Activated T-cell treated with anti-CD3 and anti-CD28 coated beads, Interleukin-2, amount 50 U/mL, for 72 hours (primary cell): ENCODE data around the gene TMEM38B. TPM values are rescaled to one million over a fixed set of nuclear protein-coding genes. Genes with fewer than 3 reads are reported as not detected.
A peak's percentile ranks its signal among the peaks of the same experiment; 100 is the strongest.
"Not testable (repeated sequence)": the region's sequence is repeated elsewhere in the genome, so short reads cannot be mapped to it uniquely, and the experiment has no call there.

Experiments used
- ATAC-seq, 2 donors: fragments of 150-1000 bp; cut with Tn5 transposase; replicated peaks in 1 of 2; 2 replicates each; pipeline ENCODE4 v1.10.0; 2021; ENCODE audit warnings: moderate library complexity in 2 of 2, mild to moderate bottlenecking in 1 of 2
- DNase-seq, 2 donors: peaks; one replicate each; pipeline ENCODE4 v3.0.0; 2021 to 2022; ENCODE audit warnings: mixed read lengths in 1 of 2
- H3K27ac Mint-ChIP-seq: one replicate; pipeline ENCODE4 v1.8.0; 2022; ENCODE audit warnings: mild to moderate bottlenecking, moderate library complexity, mixed read lengths
- H3K27me3 Mint-ChIP-seq: one replicate; pipeline ENCODE4 v1.8.0; 2022; ENCODE audit warnings: low read depth, mixed read lengths
- H3K36me3 Mint-ChIP-seq, 2 donors: one replicate each; pipeline ENCODE4 v1.8.0; 2022; ENCODE audit warnings: mixed read lengths in 2 of 2, mild to moderate bottlenecking in 1 of 2; ENCODE audit not compliant: insufficient read depth in 2 of 2
- H3K4me1 Mint-ChIP-seq: one replicate; pipeline ENCODE4 v1.8.0; 2022; ENCODE audit warnings: low read depth, mixed read lengths
- H3K4me3 Mint-ChIP-seq, 2 donors: one replicate each; pipeline ENCODE4 v1.8.0; 2022; ENCODE audit warnings: mild to moderate bottlenecking in 2 of 2, mixed read lengths in 2 of 2, moderate library complexity in 2 of 2
- H3K9me3 Mint-ChIP-seq, 2 donors: one replicate each; pipeline ENCODE4 v1.8.0; 2022; ENCODE audit warnings: mixed read lengths in 2 of 2
- total RNA-seq, 2 donors: library from RNA; stranded (reverse); gene quantifications; one replicate each; pipeline ENCODE4 v1.2.3, GENCODE V29; 2022

Gene TMEM38B
- total RNA-seq, 2 donors from 2014 or later, result 13.6 to 17.9 TPM

DNA sequence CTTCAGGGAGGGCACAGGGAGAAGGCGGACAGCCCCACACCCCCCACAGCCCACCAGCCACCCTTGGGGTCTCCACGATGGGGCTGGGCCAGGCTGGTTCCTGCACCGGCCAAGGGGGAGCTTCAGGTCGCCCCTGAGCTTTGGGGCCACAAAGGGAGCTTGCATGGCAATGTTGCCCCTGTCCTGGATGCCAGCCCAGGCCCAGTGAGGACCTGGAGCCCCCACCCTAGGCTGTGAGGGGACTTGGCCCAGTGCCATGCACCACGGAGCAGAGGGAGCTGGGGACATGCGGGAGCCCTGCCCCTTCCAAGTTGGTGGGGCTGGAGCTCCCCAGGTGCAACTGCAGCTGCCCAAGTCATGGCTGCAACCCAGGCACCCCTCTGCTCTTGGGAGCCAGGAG, 18.4 kb downstream of the TMEM38B start:
- ATAC-seq (no peak), DNase-seq (no peak)
- no peaks in the 10 kb centered on the region for H3K36me3 Mint-ChIP-seq
- H3K4me1 Mint-ChIP-seq, result no peaks in the 10 kb centered on the region
- H3K27ac Mint-ChIP-seq, result no peak overlapping the region
- H3K9me3 Mint-ChIP-seq, result no peaks in the 10 kb centered on the region
- no peaks in the 10 kb centered on the region for H3K27me3 Mint-ChIP-seq
- H3K4me3 Mint-ChIP-seq, result no peak overlapping the region

DNA sequence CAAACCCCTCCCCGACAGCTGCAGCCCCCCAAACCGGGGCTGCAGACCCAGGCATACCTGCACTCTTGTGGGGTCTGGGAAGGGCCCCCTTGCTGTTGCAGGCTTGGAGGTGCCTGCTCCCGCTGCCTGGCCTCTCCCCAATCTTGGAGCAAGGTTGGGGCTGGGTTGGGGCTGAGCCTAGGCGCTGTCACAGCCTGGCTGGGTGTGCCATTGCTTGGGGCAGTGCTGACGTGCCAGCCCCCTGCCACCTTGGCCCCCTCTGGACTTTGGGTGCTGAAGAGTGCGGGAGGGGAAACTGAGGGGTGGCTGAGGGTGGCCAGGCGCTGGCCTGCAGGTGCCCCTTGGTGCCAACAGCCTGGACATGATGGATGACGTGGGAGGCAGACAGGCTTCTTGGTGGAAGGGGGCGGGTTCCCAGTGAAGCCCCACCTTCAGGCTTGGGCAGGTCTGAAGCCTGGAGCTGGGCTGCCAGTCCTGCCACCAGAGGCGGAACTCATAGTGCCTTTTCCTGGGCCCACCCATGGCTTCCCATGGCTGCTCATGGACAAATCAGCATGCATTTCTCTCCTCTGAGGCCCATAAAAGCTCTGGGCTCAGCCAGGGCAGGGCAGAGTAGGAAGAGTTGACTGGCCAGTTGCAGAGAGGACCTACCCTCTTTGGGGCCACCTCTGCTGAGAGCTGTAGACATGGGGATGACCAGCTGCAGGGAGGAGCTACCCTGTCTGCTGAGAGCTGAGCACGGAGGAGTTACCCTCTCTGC, 19.1 kb downstream of the TMEM38B start:
- Mint-ChIP-seq H3K27ac (no peak overlapping the region), H3K4me3 (no peak overlapping the region), H3K36me3 (no peaks in the 10 kb centered on the region), H3K4me1 (no peaks in the 10 kb centered on the region), H3K27me3 (no peaks in the 10 kb centered on the region), H3K9me3 (no peaks in the 10 kb centered on the region)
- ATAC-seq, result peak in 1 of 2 donors; percentile 11
- no peak for DNase-seq

DNA sequence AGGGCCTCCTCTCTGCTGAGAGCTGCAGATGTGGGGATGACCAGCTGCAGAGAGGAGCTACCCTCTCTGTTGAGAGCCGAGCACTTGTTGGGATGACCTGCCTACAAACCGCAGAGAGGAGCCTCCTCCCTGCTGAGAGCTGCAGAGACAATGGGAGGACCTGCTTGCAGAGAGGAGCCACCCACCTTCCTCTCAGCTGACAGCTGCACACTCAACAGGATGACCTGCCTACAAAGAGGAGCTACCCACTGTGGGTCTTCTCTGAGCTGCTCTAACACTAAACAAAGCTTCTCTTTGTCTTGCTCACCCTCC, 19.6 kb downstream of the TMEM38B start:
- H3K9me3 Mint-ChIP-seq, result no peaks in the 10 kb centered on the region
- ATAC-seq, result peak in 1 of 2 donors; percentile 15
- no peaks in the 10 kb centered on the region for H3K27me3 Mint-ChIP-seq
- no peak overlapping the region for H3K27ac Mint-ChIP-seq
- no peaks in the 10 kb centered on the region for H3K4me1 Mint-ChIP-seq
- H3K36me3 Mint-ChIP-seq, result no peaks in the 10 kb centered on the region
- DNase-seq, result no peak
- no peak overlapping the region for H3K4me3 Mint-ChIP-seq

DNA sequence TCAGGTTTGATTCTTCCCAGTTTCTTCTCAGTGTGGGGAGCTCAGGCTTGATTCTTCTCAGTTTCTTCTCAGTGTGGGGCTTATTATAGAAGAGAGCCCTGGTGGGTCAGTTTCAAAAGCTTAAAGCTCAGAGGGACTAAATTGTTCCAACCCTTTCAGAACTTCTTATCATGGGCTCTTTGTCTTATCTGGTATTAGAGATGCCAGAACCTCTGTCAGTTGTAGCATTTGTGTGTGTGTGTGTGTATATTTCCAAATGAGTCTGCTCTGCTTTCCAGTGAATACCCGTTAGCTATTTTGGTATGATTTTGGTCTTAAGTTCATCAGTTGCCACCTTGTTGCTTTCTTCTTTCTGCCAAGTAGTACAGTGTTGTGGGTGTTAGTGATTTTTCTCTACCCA, 21.8 kb downstream of the TMEM38B start:
- Mint-ChIP-seq H3K27ac (no peak overlapping the region), H3K9me3 (no peaks in the 10 kb centered on the region), H3K4me3 (no peak overlapping the region), H3K4me1 (no peaks in the 10 kb centered on the region), H3K27me3 (no peaks in the 10 kb centered on the region), H3K36me3 (no peaks in the 10 kb centered on the region)
- no peak for ATAC-seq
- DNase-seq, result no peak

DNA sequence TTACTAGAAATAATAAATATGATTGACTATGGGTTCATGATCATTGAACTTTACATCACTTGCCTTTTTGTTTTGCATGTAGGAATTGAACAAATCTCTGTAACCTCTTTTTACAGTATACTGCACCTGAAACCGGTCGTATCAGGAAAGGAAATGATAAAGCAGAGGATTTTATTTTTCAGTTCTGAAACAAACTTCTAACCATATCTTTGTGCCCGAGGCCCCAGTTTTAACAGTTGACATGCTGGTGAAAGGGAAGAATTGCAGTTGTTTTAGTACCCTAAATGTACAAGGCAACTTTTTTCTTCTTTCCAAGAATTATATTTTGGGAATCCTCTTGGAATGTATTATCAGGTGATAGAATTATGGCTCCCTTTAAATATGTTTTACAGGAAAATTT, 27.8 kb downstream of the TMEM38B start:
- peaks cover 0 to 2% of the 10 kb centered on the region in 2 donors for H3K36me3 Mint-ChIP-seq
- no peaks in the 10 kb centered on the region for H3K9me3 Mint-ChIP-seq
- H3K4me3 Mint-ChIP-seq, result no peak overlapping the region
- no peaks in the 10 kb centered on the region for H3K4me1 Mint-ChIP-seq
- H3K27me3 Mint-ChIP-seq, result no peaks in the 10 kb centered on the region
- no peak overlapping the region for H3K27ac Mint-ChIP-seq
- no peak for DNase-seq
- ATAC-seq, result no peak

DNA sequence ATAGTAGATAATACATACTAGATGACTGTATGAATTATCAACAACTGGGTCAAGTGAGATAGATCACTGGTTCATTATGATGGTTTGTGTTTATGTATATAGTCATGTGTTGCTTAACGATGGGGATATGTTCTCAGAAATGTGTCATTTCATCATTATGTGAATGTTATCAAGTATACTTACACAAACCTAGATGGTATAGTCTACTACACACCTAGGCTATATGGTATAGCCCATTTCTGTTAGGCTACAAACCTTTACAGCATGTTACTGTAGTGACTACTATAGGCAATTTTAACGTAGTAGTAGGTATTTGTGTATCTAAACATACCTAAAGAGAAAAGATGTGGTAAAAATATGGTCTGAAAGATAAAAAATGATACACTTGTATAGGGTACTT, 31.0 kb downstream of the TMEM38B start:
- Mint-ChIP-seq H3K27me3 (no peaks in the 10 kb centered on the region), H3K9me3 (peaks cover 0 to 2% of the 10 kb centered on the region in 2 donors), H3K4me3 (no peak overlapping the region), H3K27ac (no peak overlapping the region), H3K4me1 (no peaks in the 10 kb centered on the region), H3K36me3 (peaks cover 1 to 13% of the 10 kb centered on the region in 2 donors)
- ATAC-seq, result no peak
- no peak for DNase-seq

DNA sequence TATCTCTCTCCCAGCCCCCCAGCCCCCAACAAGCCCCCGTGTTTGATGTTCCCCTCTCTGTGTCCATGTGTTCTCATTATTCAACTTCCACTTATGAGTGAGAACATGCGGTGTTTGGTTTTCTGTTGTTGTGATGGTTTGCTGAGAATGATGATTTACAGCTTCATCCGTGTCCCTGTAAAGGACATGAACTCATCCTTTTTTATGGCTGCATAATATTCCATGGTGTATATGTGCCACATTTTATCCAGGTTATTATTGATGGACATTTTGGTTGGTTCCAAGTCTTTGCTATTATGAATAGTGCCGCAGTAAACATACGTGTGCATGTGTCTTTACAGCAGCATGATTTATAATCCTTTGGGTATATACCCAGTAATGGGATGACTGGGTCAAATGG, 33.9 kb downstream of the TMEM38B start:
- DNase-seq, ATAC-seq, H3K27me3 Mint-ChIP-seq, H3K4me1 Mint-ChIP-seq, H3K4me3 Mint-ChIP-seq, H3K9me3 Mint-ChIP-seq, H3K27ac Mint-ChIP-seq: not testable (repeated sequence)
- H3K36me3 Mint-ChIP-seq, result peaks cover 12 to 24% of the 10 kb centered on the region in 2 donors

DNA sequence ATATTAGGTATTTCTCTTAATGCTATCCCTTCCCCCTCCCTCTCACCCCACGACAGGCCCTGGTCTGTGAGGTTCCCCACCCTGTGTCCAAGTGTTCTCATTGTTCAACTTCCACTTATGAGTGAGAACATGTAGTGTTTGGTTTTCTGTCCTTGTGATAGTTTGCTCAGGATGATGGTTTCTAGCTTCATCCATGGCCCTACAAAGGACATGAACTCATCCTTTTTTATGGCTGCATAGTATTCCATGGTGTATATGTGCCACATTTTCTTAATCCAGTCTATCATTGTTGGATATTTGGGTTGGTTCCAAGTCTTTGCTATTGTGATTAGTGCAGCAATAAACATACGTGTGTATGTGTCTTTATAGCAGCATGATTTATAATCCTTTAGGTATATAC, 37.1 kb downstream of the TMEM38B start:
- DNase-seq, H3K27me3 Mint-ChIP-seq, H3K4me3 Mint-ChIP-seq, H3K27ac Mint-ChIP-seq, H3K4me1 Mint-ChIP-seq, ATAC-seq: not testable (repeated sequence)
- Mint-ChIP-seq H3K36me3 (peaks cover 27 to 53% of the 10 kb centered on the region in 2 donors), H3K9me3 (peaks cover 12 to 20% of the 10 kb centered on the region in 2 donors)

DNA sequence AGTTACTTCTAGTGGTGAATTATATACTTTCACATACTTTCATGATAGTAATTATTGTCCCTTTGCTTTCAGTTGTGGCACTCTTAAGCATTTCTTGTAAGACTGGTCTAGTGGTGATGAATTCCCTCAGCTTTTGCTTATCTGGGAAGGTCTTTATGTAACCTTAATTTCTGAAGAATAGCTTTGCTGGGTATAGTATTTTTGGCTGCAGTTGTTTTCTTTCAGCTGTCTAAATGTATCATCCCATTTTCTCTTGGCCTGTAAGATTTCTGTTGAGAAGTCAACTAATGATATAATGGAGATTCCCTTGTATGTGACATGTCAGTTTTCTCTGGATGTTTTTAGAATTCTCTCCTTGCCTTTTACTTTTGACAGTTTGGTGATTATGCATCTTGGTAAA, 41.0 kb downstream of the TMEM38B start:
- Mint-ChIP-seq H3K4me3 (no peak overlapping the region), H3K27ac (no peak overlapping the region), H3K36me3 (peaks cover 29 to 45% of the 10 kb centered on the region in 2 donors), H3K9me3 (peaks cover 12 to 20% of the 10 kb centered on the region in 2 donors), H3K4me1 (no peaks in the 10 kb centered on the region), H3K27me3 (no peaks in the 10 kb centered on the region)
- no peak for DNase-seq
- ATAC-seq, result no peak

DNA sequence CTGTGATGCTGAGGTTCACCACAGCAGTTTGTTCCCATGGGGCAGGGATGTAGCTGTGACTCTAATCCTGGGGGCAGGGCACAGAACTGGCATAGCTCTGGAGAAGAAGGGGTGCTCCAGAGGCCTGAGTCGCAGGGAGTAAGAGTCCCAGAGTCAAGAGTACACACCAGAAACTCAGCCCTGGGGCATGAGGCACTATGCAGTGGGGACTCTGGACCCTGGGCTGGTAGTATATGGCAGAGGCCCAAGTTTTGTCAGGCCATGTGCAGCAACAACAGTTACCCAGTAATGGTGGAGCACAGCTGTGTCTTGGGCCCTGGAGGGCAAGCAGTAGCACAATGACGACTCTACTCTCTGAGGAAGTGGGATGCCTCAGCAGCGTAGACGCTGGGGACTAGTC, 42.9 kb downstream of the TMEM38B start:
- Mint-ChIP-seq H3K27ac (no peak overlapping the region), H3K4me3 (no peak overlapping the region), H3K4me1 (no peaks in the 10 kb centered on the region), H3K36me3 (peaks cover 25 to 42% of the 10 kb centered on the region in 2 donors), H3K9me3 (peaks cover 9 to 20% of the 10 kb centered on the region in 2 donors), H3K27me3 (no peaks in the 10 kb centered on the region)
- ATAC-seq (no peak), DNase-seq (no peak)

DNA sequence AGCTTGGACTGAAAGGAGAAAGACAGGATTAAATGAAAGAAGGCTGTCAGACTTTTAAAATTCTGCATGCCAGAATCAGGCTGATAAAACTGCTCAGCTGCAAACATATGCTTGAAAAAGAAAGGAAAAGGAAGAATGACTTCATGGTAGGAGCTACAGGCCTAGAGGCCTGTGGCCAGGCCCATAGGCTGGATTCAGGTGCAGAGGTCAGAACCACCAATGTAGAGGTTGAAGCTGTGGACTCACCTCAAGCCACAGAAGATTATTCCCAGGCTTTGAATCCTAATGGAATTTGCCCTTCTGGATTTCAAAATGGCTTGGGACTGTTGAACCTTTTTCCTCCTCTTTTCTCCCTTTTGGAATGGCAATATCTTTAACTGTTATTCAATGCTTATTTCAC, 47.7 kb downstream of the TMEM38B start:
- no peak overlapping the region for H3K27ac Mint-ChIP-seq
- no peaks in the 10 kb centered on the region for H3K4me1 Mint-ChIP-seq
- H3K27me3 Mint-ChIP-seq, result no peaks in the 10 kb centered on the region
- DNase-seq (no peak), ATAC-seq (no peak)
- H3K36me3 Mint-ChIP-seq, result peaks cover 0 to 2% of the 10 kb centered on the region in 2 donors
- H3K9me3 Mint-ChIP-seq, result no peaks in the 10 kb centered on the region
- H3K4me3 Mint-ChIP-seq, result no peak overlapping the region

DNA sequence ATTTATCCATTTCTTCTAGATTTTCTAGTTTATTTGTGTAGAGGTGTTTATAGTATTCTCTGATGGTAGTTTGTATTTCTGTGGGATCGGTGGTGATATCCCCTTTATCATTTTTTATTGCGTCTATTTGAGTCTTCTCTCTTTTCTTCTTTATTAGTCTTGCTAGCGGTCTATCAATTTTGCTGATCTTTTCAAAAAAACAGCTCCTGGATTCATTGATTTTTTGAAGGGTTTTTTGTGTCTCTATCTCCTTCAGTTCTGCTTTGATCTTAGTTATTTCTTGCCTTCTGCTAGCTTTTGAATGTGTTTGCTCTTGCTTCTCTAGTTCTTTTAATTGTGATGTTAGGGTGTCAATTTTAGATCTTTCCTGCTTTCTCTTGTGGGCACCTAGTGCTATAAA, 53.0 kb downstream of the TMEM38B start:
- H3K27ac Mint-ChIP-seq, H3K9me3 Mint-ChIP-seq, H3K4me1 Mint-ChIP-seq, DNase-seq, H3K4me3 Mint-ChIP-seq, H3K27me3 Mint-ChIP-seq, ATAC-seq: not testable (repeated sequence)
- peaks cover 12 to 36% of the 10 kb centered on the region in 2 donors for H3K36me3 Mint-ChIP-seq

DNA sequence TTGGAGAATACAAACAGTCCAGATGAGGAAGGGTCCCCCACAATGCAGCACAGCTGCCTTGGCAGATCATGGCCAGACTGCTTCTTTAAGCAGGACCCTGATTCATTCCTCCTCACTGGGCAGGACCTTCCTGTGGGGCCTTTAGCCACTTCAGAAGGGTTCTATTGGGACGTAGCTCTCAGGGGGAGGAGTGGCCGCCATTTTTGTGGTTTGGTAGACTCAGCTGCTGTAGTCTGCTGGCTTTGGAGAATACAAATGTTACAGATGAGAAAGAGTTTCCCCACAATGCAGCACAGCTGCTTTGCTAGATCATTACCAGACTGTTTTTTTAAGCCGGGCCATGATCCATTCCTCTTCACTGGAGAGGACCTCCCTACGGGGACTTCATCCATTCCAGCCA, 57.4 kb downstream of the TMEM38B start:
- ATAC-seq (no peak), DNase-seq (no peak)
- Mint-ChIP-seq H3K9me3 (peaks cover 17 to 19% of the 10 kb centered on the region in 2 donors), H3K4me3 (no peak overlapping the region), H3K36me3 (peaks cover 24 to 56% of the 10 kb centered on the region in 2 donors), H3K27me3 (no peaks in the 10 kb centered on the region), H3K27ac (no peak overlapping the region), H3K4me1 (no peaks in the 10 kb centered on the region)
